ENCODE measurements around the gene VAV1. TPM values are rescaled to one million over a fixed set of nuclear protein-coding genes. Genes with fewer than 3 reads are reported as not detected.
A peak's percentile ranks its signal among the peaks of the same experiment; 100 is the strongest.

The VAV1 gene
- total and polyA plus RNA-seq, 9 of the 15 experiments (the other 6 are each of a cell fraction or from before 2014, with no cell fraction given) = 0.46 to 20.1 (median 11.1) TPM

DNA sequence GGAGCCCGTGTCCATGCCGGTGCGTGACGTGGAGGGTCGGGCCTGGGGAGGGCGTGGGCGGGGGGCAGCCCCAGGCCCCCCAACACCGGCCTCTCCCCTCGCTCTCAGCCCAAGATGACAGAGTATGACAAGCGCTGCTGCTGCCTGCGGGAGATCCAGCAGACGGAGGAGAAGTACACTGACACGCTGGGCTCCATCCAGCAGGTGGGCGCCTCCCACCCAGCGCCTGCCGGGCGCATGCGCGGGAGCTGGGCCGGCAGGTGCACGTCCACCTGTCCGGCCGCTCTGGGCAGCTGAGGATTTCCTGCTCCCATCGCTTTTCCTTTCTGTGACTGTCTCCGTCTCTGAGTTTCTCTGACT is 49.8 kb downstream of the VAV1 start:
- Histone ChIP-seq H3K4me1 (replicated peaks in 1 of 2; ENCODE audit: control insufficient read depth in 2 of 2, insufficient read depth in 2 of 2, low read length in 2 of 2) (peaks cover 0 to 24% of the 10 kb centered on the region in 2 experiments; a peak in 2 of 5 replicates), H3K27me3 (ENCODE audit: control insufficient read depth in 2 of 2, insufficient read depth in 2 of 2, low read length in 2 of 2) (no peaks in the 10 kb centered on the region), H2AFZ (ENCODE audit: low read depth, low read length) (no peak overlapping the region), H3K4me2 (ENCODE audit: insufficient read depth, low read length) (no peak overlapping the region), H3K4me3 (no peak overlapping the region), H3K27ac (ENCODE audit: extremely low read depth, low read depth, low read length) (no peak overlapping the region), H3K9me1 (ENCODE audit: control insufficient read depth, insufficient read depth, low read length) (no peaks in the 10 kb centered on the region), H3K36me3 (ENCODE audit: control insufficient read depth, insufficient read depth, low read length) (0 out of 3 replicates have a peak, but pooled peaks cover 2% of the 10 kb centered on the region), H3K9ac (ENCODE audit: insufficient read depth in 1 of 2, low read depth in 2 of 2, low read length in 2 of 2) (peak overlapping the region in 1 of 2 experiments; percentile 28; a peak in 1 of 4 replicates), H3K9me3 (replicated peaks; ENCODE audit: control insufficient read depth, insufficient read depth, low read depth, low read length) (no peaks in the 10 kb centered on the region; the same call in 1 of the 2 replicates), H4K20me1 (replicated peaks; ENCODE audit: control insufficient read depth, insufficient read depth, low read length) (no peaks in the 10 kb centered on the region), H3K79me2 (ENCODE audit: control insufficient read depth, insufficient read depth, low read length) (no peaks in the 10 kb centered on the region)
- DNase-seq (ENCODE audit: extremely low read depth in 1 of 4, low spot score in 3 of 4) = no peak
- CTCF ChIA-PET (ENCODE audit: low intra/inter-chr PET ratio) = no interaction called here
- POLR2A ChIA-PET = interaction anchor here (1.3 kb wide), 1 partner anchor 8 kb away, joined by 3 read pairs; no protein-coding TSS in a partner anchor
- no peak for ATAC-seq
- 68% methylated on average over 6 of the region's 25 CpGs for WGBS (ENCODE audit: insufficient coverage, low coverage, missing lambda C conversion rate)
- TF ChIP-seq, protein P1, sequence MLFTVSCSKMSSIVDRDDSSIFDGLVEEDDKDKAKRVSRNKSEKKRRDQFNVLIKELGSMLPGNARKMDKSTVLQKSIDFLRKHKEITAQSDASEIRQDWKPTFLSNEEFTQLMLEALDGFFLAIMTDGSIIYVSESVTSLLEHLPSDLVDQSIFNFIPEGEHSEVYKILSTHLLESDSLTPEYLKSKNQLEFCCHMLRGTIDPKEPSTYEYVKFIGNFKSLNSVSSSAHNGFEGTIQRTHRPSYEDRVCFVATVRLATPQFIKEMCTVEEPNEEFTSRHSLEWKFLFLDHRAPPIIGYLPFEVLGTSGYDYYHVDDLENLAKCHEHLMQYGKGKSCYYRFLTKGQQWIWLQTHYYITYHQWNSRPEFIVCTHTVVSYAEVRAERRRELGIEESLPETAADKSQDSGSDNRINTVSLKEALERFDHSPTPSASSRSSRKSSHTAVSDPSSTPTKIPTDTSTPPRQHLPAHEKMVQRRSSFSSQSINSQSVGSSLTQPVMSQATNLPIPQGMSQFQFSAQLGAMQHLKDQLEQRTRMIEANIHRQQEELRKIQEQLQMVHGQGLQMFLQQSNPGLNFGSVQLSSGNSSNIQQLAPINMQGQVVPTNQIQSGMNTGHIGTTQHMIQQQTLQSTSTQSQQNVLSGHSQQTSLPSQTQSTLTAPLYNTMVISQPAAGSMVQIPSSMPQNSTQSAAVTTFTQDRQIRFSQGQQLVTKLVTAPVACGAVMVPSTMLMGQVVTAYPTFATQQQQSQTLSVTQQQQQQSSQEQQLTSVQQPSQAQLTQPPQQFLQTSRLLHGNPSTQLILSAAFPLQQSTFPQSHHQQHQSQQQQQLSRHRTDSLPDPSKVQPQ (CRISPR knock-in tag; IDR thresholded peaks at IDR 0.05; ENCODE audit: borderline replicate concordance) = no peak
- BruUV-seq (replicated peaks) = no TSS peak
- FAIRE-seq = no peak
- intact Hi-C loops (cut with micrococcal nuclease) (no loop called here), in situ Hi-C loops (cut with MboI) (no loop called here)

Data from K562 (cell line).